ENCODE results near the gene MYLIP. TPM values are rescaled to one million over a fixed set of nuclear protein-coding genes. Genes with fewer than 3 reads are reported as not detected.

Gene MYLIP
- total RNA-seq, 4 donors from 2014 or later, result 32.0 to 54.6 (median 41.9) TPM

DNA sequence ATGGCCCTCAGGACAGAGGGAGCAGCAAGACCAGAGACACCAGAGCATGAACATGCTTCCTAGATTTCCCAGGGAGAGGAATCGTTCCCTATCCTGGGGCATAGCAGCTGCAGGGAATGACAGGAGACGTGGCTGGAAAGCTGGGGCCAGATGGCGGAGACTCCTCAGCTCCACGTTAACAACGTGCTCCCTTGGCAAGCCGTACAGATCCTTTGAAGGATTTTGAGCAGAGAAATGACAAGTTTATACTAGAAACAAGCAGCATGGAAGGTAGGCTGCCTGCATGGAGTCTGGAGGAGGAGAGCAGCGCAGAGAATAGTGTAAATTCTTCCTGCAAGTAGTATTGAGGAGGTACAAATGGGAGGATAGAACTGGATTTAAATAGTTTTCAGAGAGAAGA lies 11.7 kb downstream of the MYLIP start:
- TF ChIP-seq, protein P1, sequence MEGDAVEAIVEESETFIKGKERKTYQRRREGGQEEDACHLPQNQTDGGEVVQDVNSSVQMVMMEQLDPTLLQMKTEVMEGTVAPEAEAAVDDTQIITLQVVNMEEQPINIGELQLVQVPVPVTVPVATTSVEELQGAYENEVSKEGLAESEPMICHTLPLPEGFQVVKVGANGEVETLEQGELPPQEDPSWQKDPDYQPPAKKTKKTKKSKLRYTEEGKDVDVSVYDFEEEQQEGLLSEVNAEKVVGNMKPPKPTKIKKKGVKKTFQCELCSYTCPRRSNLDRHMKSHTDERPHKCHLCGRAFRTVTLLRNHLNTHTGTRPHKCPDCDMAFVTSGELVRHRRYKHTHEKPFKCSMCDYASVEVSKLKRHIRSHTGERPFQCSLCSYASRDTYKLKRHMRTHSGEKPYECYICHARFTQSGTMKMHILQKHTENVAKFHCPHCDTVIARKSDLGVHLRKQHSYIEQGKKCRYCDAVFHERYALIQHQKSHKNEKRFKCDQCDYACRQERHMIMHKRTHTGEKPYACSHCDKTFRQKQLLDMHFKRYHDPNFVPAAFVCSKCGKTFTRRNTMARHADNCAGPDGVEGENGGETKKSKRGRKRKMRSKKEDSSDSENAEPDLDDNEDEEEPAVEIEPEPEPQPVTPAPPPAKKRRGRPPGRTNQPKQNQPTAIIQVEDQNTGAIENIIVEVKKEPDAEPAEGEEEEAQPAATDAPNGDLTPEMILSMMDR (IDR thresholded peaks at IDR 0.05; ENCODE audit: low read depth), result no peak

DNA sequence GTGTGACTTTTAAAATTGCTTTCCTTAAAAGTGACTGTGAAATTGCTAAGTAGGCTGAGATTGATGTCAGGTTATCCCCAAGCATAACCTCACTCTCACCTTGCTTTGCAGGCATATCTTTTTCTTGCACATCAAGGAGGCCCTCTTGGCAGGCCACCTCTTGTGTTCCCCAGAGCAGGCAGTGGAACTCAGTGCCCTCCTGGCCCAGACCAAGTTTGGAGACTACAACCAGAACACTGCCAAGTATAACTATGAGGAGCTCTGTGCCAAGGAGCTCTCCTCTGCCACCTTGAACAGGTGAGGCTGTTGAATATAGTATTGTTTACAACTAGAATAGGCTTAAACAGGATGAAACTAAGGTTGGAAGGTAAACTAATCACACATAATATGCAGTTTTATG lies 12.6 kb downstream of the MYLIP start:
- TF ChIP-seq, protein P1 (IDR thresholded peaks at IDR 0.05; ENCODE audit: low read depth), result no peak

DNA sequence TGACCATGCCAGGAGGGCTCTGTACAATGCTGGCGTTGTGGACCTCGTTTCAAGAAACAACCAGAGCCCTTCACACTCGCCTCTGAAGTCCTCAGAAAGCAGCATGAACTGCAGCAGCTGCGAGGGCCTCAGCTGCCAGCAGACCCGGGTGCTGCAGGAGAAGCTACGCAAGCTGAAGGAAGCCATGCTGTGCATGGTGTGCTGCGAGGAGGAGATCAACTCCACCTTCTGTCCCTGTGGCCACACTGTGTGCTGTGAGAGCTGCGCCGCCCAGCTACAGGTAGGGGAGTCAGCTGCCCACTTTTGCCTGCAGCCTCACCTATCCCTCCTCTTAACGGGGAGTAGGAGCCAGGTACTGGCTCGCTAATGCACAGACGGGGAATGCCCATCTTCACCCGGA lies 16.2 kb downstream of the MYLIP start:
- TF ChIP-seq, protein P1 (IDR thresholded peaks at IDR 0.05; ENCODE audit: low read depth), result no peak

DNA sequence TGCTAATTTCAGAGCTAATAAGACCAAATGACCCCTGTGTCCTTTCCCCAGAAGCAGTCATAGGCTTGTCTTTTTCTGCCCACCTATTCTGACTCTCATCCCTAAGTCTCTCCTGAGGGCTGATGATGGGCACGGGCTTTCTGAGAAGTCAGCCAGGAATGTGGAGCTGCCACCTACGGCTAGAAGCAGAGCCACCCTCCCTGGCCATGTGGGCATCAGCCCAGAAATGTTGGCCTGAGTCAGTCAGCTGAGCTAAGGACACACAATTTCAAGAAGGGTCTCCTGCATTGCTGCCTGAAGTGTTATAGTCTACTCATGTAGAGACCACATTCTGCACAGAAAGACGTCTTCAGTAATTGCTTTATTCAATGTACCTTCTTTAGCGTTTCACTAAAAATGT lies 17.1 kb downstream of the MYLIP start:
- TF ChIP-seq, protein P1 (IDR thresholded peaks at IDR 0.05; ENCODE audit: low read depth), result no peak

DNA sequence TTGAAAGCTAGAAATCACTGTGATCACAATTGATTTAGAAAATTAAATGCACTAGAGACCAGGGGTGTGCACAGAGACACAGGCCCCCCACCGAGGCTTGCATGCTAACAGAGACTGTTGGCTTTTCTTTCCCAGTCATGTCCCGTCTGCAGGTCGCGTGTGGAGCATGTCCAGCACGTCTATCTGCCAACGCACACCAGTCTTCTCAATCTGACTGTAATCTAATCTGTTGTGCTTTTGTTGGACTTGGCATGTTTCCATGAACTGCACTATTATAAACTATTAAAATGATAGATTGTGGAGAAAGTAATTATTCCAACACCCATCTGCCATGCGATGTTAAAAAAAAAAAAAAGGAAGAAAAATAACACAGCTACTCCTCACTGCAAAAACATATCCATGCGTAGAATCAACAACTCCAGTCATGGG lies 17.7 kb downstream of the MYLIP start:
- TF ChIP-seq, protein P1 (IDR thresholded peaks at IDR 0.05; ENCODE audit: low read depth), result no peak

DNA sequence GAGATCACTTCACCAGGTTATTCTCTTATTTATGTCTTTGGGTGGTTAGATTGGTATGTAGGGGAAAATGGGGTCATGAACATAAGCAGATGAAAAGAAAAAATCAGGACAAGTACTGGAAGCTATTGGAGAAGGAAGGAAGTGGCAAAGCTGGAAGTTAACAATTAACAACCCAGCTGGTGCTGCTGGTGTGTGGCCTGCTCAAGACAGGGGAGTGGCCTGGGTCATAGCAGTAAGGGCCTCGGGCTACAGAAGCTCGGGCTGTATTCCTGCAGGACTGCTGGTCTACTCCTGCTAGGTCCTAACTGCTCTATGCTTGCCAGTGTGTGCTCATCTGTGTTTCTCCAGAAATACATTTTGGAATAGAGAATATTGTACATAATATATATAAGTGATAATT lies 19.6 kb downstream of the MYLIP start:
- TF ChIP-seq, protein P1 (IDR thresholded peaks at IDR 0.05; ENCODE audit: low read depth), result no peak

DNA sequence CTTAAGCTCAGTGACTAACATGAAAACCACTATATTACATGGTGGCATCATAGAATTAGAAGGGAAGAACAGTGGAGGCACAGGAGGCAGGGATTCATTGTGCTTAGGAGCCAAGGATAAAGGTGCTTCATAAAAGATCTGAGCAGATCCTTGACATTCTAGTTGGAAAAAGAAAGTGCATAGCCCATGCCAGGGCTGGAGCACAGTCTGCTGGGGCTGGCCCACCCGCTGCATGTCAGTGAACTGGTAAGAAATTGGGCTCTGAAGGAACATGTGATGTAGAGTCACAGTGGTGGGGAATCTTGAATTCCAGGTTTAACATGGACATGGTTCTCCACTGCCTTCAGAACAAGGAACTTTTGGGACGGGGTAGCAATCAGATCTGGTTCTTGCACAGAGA lies 20.4 kb downstream of the MYLIP start:
- TF ChIP-seq, protein P1 (IDR thresholded peaks at IDR 0.05; ENCODE audit: low read depth), result no peak

All from subcutaneous adipose tissue (tissue), 4 donors.